Muscle layer of colon (tissue), 2 donors: Measurements from ENCODE around the gene ARAP1.

ENCODE experiments used
- H3K27ac ChIP-seq: one replicate; pipeline ENCODE4 v1.7.0; 2013; ENCODE audit warnings: low read depth, mild to moderate bottlenecking, low read length, moderate library complexity
- H3K27me3 ChIP-seq, 2 donors: one replicate each; pipeline ENCODE4 v1.7.0; 2013; ENCODE audit warnings: low read length in 2 of 2, mild to moderate bottlenecking in 2 of 2; ENCODE audit not compliant: insufficient read depth in 2 of 2, control insufficient read depth in 1 of 2
- H3K36me3 ChIP-seq: one replicate; pipeline ENCODE4 v1.7.0; 2013; ENCODE audit warnings: mild to moderate bottlenecking, low read length; ENCODE audit not compliant: insufficient read depth
- H3K4me1 ChIP-seq: one replicate; pipeline ENCODE4 v1.7.0; 2013; ENCODE audit warnings: mild to moderate bottlenecking, low read length; ENCODE audit not compliant: insufficient read depth
- H3K4me3 ChIP-seq, 2 donors: one replicate each; pipeline ENCODE4 v1.7.0; 2013; ENCODE audit warnings: low read length in 2 of 2, low read depth in 1 of 2, mild to moderate bottlenecking in 1 of 2, moderate library complexity in 1 of 2
- H3K9ac ChIP-seq: one replicate; pipeline ENCODE4 v1.7.0; 2013; ENCODE audit warnings: low read length
- H3K9me3 ChIP-seq: one replicate; pipeline ENCODE4 v1.7.0; 2013; ENCODE audit warnings: mild to moderate bottlenecking, low read length
- donor health status: abdominal sarcoma.
- donor health status: Adenocarcinoma of cecum.

Gene ARAP1

GRCh38 chr11:72724851-72725723, 27.1 kb downstream of the ARAP1 start:
- no peaks in the 10 kb centered on the region for H3K36me3 ChIP-seq
- peak overlapping the region; percentile 30 for H3K27ac ChIP-seq
- H3K27me3 ChIP-seq, result no peaks in the 10 kb centered on the region
- peaks cover 32% of the 10 kb centered on the region for H3K4me1 ChIP-seq
- H3K9ac ChIP-seq, result no peak overlapping the region
- H3K4me3 ChIP-seq, result no peak overlapping the region
- no peaks in the 10 kb centered on the region for H3K9me3 ChIP-seq

- Histone ChIP-seq H3K9ac (no peak overlapping the region), H3K27ac (no peak overlapping the region), H3K4me1 (peaks cover 42% of the 10 kb centered on the region), H3K9me3 (no peaks in the 10 kb centered on the region), H3K27me3 (no peaks in the 10 kb centered on the region), H3K4me3 (no peak overlapping the region), H3K36me3 (no peaks in the 10 kb centered on the region)
Observed at GRCh38 chr11:72724021-72724551, 28.1 kb downstream of the ARAP1 start.

- H3K27ac ChIP-seq, result no peak overlapping the region
- no peaks in the 10 kb centered on the region for H3K9me3 ChIP-seq
- H3K27me3 ChIP-seq, result no peaks in the 10 kb centered on the region
- H3K36me3 ChIP-seq, result no peaks in the 10 kb centered on the region
- no peak overlapping the region for H3K9ac ChIP-seq
- H3K4me1 ChIP-seq, result peaks cover 46% of the 10 kb centered on the region
- H3K4me3 ChIP-seq, result no peak overlapping the region
Observed at GRCh38 chr11:72723508-72723907, 28.7 kb downstream of the ARAP1 start.

GRCh38 chr11:72722050-72722748, 30.0 kb downstream of the ARAP1 start:
- Histone ChIP-seq H3K27ac (peak overlapping the region; percentile 66), H3K4me1 (peaks cover 46% of the 10 kb centered on the region), H3K36me3 (no peaks in the 10 kb centered on the region)

GRCh38 chr11:72721689-72722049, 30.5 kb downstream of the ARAP1 start:
- H3K36me3 ChIP-seq, result no peaks in the 10 kb centered on the region
- peaks cover 48% of the 10 kb centered on the region for H3K4me1 ChIP-seq
- H3K27me3 ChIP-seq, result no peaks in the 10 kb centered on the region

More at GRCh38 chr11:72722050-72722748, 30.0 kb downstream of the ARAP1 start:
- peak overlapping the region; percentile 59 for H3K9ac ChIP-seq
- H3K27me3 ChIP-seq, result no peaks in the 10 kb centered on the region
- peak overlapping the region; percentile 51 to 82 for H3K4me3 ChIP-seq
- H3K9me3 ChIP-seq, result no peaks in the 10 kb centered on the region

GRCh38 chr11:72721276-72721675, 30.9 kb downstream of the ARAP1 start:
- Histone ChIP-seq H3K27ac (peak overlapping the region; percentile 66), H3K36me3 (no peaks in the 10 kb centered on the region), H3K9me3 (no peaks in the 10 kb centered on the region), H3K4me3 (peak overlapping the region; percentile 51 to 82), H3K9ac (peak overlapping the region; percentile 59), H3K4me1 (peaks cover 52% of the 10 kb centered on the region), H3K27me3 (no peaks in the 10 kb centered on the region)

More at GRCh38 chr11:72721689-72722049, 30.5 kb downstream of the ARAP1 start:
- H3K9me3 ChIP-seq, result no peaks in the 10 kb centered on the region
- H3K9ac ChIP-seq, result peak overlapping the region; percentile 59
- H3K4me3 ChIP-seq, result peak overlapping the region; percentile 51 to 82
- H3K27ac ChIP-seq, result peak overlapping the region; percentile 66

- Histone ChIP-seq H3K9me3 (no peaks in the 10 kb centered on the region), H3K9ac (peak overlapping the region; percentile 59), H3K36me3 (no peaks in the 10 kb centered on the region), H3K4me3 (peak overlapping the region; percentile 51 to 82), H3K27ac (peak overlapping the region; percentile 66), H3K27me3 (no peaks in the 10 kb centered on the region), H3K4me1 (peaks cover 54% of the 10 kb centered on the region)
Observed at GRCh38 chr11:72720784-72721183, 31.4 kb downstream of the ARAP1 start.

GRCh38 chr11:72720047-72720446, 32.2 kb downstream of the ARAP1 start:
- H3K27me3 ChIP-seq, result no peaks in the 10 kb centered on the region
- no peaks in the 10 kb centered on the region for H3K36me3 ChIP-seq
- no peak overlapping the region for H3K9ac ChIP-seq
- H3K27ac ChIP-seq, result no peak overlapping the region
- no peaks in the 10 kb centered on the region for H3K9me3 ChIP-seq
- peaks cover 48% of the 10 kb centered on the region for H3K4me1 ChIP-seq
- peak overlapping the region in 1 of 2 donors; percentile 82 for H3K4me3 ChIP-seq

- peaks cover 43% of the 10 kb centered on the region for H3K4me1 ChIP-seq
- peaks cover 3% of the 10 kb centered on the region for H3K36me3 ChIP-seq
- peak overlapping the region in 1 of 2 donors; percentile 82 for H3K4me3 ChIP-seq
Observed at GRCh38 chr11:72719551-72719950, 32.7 kb downstream of the ARAP1 start.

GRCh38 chr11:72719144-72719543, 33.1 kb downstream of the ARAP1 start:
- H3K4me1 ChIP-seq, result peaks cover 42% of the 10 kb centered on the region
- H3K36me3 ChIP-seq, result peaks cover 3% of the 10 kb centered on the region
- H3K9me3 ChIP-seq, result no peaks in the 10 kb centered on the region
- no peak overlapping the region for H3K9ac ChIP-seq
- no peaks in the 10 kb centered on the region for H3K27me3 ChIP-seq
- H3K4me3 ChIP-seq, result peak overlapping the region in 1 of 2 donors; percentile 82
- no peak overlapping the region for H3K27ac ChIP-seq

More at GRCh38 chr11:72719551-72719950, 32.7 kb downstream of the ARAP1 start:
- Histone ChIP-seq H3K9ac (no peak overlapping the region), H3K27ac (no peak overlapping the region), H3K9me3 (no peaks in the 10 kb centered on the region), H3K27me3 (no peaks in the 10 kb centered on the region)

- Histone ChIP-seq H3K4me1 (peaks cover 43% of the 10 kb centered on the region), H3K36me3 (peaks cover 3% of the 10 kb centered on the region)
Observed at GRCh38 chr11:72718101-72718501, 34.1 kb downstream of the ARAP1 start.

More at GRCh38 chr11:72718101-72718501, 34.1 kb downstream of the ARAP1 start:
- H3K27me3 ChIP-seq, result no peaks in the 10 kb centered on the region
- H3K27ac ChIP-seq, result no peak overlapping the region
- H3K4me3 ChIP-seq, result no peak overlapping the region
- no peak overlapping the region for H3K9ac ChIP-seq
- no peaks in the 10 kb centered on the region for H3K9me3 ChIP-seq
